ENCODE results near the gene ZNF346. TPM values are rescaled to one million over a fixed set of nuclear protein-coding genes. Genes with fewer than 3 reads are reported as not detected.
"Not testable (repeated sequence)": the region's sequence is repeated elsewhere in the genome, so short reads cannot be mapped to it uniquely, and the experiment has no call there.

ZNF346 gene
- total and polyA plus RNA-seq, 2 of the 13 experiments (the other 11 are each of a cell fraction or from before 2014, with no cell fraction given) = 8.6 to 19.4 TPM

DNA sequence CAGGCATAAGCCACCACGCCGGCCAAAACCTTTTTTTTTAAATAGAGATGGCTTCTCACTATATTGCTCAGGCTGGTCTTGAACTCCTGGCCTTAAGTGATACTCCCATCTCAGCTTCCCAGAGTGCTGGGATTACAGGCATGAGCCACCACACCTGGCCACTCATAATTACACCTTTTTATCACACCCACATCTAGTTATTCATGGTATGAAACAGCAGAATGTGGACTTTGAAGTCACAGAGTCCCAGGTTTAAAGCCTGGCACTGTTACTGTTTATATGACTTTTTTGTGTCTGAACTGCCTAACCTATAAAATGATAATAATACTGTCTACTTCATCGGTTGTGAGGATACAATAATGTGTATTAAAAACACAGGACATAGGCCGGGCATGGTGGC, 23.1 kb downstream of the ZNF346 start:
- Histone ChIP-seq H3K4me1 (ENCODE audit: insufficient read depth, low read length) (no peaks in the 10 kb centered on the region), H3K27ac (ENCODE audit: extremely low read length, insufficient read depth, low read length) (no peak overlapping the region), H2AFZ (ENCODE audit: low read length) (no peak overlapping the region), H3K27me3 (ENCODE audit: control insufficient read depth in 1 of 2, insufficient read depth in 2 of 2, low read length in 2 of 2) (no peaks in the 10 kb centered on the region; a peak in 1 of 5 replicates), H3K4me3 (replicated peaks in 1 of 3; ENCODE audit: insufficient read depth in 1 of 3, low read depth in 2 of 3, low read length in 3 of 3) (no peak overlapping the region), H3K9ac (ENCODE audit: insufficient read depth, low read depth, low read length) (no peak overlapping the region), H4K20me1 (ENCODE audit: insufficient read depth, low read length) (no peaks in the 10 kb centered on the region), H3K36me3 (replicated peaks in 1 of 2; ENCODE audit: control insufficient read depth in 1 of 2, insufficient read depth in 2 of 2, low read length in 2 of 2) (peaks cover 17 to 68% of the 10 kb centered on the region in 2 experiments), H3K79me2 (ENCODE audit: insufficient read depth, low read length) (no peaks in the 10 kb centered on the region), H3K9me3 (ENCODE audit: low read length) (no peaks in the 10 kb centered on the region), H3K4me2 (ENCODE audit: low read depth, low read length) (no peak overlapping the region)
- intact Hi-C loops (cut with micrococcal nuclease; ENCODE audit: unreplicated experiment) (no loop called here), in situ Hi-C loops (cut with HindIII; ENCODE audit: extremely low pct_ligation_motif_present, low pct_unique_long_range_greater_than_20kb) (no loop called here)
- no peak for FAIRE-seq
- WGBS (ENCODE audit: low lambda C conversion rate) = 94% methylated on average over 4 of the region's 4 CpGs
- POLR2A ChIA-PET = no interaction called here
- no TSS peak for BruUV-seq (replicated peaks)
- DNase-seq (ENCODE audit: low spot score) = no peak
- CTCF ChIA-PET (ENCODE audit: low intra/inter-chr PET ratio, low total read pairs) = no interaction called here
- TF ChIP-seq MTA1 (CRISPR knock-in tag; IDR thresholded peaks at IDR 0.05; ENCODE audit: borderline replicate concordance) (no peak), ZNF672 (CRISPR knock-in tag; IDR thresholded peaks at IDR 0.05) (no peak), ZNF572 (CRISPR knock-in tag; IDR thresholded peaks at IDR 0.05) (no peak), ZNF44 (CRISPR knock-in tag; IDR thresholded peaks at IDR 0.05) (no peak), ZMAT3 (CRISPR knock-in tag; conservative IDR thresholded peaks at IDR 0.05) (no peak), ELF3 (CRISPR knock-in tag; IDR thresholded peaks at IDR 0.05) (no peak), GATAD2A (CRISPR knock-in tag; IDR thresholded peaks at IDR 0.05) (no peak), ISL2 (CRISPR knock-in tag; IDR thresholded peaks at IDR 0.05) (no peak), ZNF550 (CRISPR knock-in tag; IDR thresholded peaks at IDR 0.05; ENCODE audit: borderline replicate concordance) (no peak)
- TF ChIP-seq, protein P1, sequence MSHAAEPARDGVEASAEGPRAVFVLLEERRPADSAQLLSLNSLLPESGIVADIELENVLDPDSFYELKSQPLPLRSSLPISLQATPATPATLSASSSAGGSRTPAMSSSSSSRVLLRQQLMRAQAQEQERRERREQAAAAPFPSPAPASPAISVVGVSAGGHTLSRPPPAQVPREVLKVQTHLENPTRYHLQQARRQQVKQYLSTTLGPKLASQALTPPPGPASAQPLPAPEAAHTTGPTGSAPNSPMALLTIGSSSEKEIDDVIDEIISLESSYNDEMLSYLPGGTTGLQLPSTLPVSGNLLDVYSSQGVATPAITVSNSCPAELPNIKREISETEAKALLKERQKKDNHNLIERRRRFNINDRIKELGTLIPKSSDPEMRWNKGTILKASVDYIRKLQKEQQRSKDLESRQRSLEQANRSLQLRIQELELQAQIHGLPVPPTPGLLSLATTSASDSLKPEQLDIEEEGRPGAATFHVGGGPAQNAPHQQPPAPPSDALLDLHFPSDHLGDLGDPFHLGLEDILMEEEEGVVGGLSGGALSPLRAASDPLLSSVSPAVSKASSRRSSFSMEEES (CRISPR knock-in tag; IDR thresholded peaks at IDR 0.05) = no peak
- TF ChIP-seq, protein P2, sequence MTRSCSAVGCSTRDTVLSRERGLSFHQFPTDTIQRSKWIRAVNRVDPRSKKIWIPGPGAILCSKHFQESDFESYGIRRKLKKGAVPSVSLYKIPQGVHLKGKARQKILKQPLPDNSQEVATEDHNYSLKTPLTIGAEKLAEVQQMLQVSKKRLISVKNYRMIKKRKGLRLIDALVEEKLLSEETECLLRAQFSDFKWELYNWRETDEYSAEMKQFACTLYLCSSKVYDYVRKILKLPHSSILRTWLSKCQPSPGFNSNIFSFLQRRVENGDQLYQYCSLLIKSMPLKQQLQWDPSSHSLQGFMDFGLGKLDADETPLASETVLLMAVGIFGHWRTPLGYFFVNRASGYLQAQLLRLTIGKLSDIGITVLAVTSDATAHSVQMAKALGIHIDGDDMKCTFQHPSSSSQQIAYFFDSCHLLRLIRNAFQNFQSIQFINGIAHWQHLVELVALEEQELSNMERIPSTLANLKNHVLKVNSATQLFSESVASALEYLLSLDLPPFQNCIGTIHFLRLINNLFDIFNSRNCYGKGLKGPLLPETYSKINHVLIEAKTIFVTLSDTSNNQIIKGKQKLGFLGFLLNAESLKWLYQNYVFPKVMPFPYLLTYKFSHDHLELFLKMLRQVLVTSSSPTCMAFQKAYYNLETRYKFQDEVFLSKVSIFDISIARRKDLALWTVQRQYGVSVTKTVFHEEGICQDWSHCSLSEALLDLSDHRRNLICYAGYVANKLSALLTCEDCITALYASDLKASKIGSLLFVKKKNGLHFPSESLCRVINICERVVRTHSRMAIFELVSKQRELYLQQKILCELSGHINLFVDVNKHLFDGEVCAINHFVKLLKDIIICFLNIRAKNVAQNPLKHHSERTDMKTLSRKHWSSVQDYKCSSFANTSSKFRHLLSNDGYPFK (CRISPR knock-in tag; IDR thresholded peaks at IDR 0.05; ENCODE audit: borderline replicate concordance) = no peak
- no peak for ATAC-seq

DNA sequence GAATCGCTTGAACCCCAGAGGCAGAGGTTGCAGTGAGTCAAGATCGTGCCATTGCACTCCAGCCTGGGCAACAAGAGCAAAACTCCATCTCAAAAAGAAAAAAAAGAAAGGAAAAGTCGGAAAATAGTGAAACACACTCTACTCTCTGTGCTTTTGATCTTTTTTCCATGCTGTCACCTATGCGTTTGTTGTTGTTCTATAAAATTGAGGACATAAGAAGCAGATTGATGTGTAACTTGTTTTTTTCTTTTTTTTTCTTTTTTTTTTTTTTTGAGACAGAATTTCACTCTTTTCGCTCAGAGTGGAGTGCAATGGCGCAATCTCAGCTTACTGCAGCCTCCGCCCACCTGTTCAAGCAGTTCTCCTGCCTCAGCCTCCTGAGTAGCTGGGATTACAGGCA, 26.0 kb downstream of the ZNF346 start:
- DNase-seq (ENCODE audit: low spot score); H2AFZ ChIP-seq (ENCODE audit: low read length); H3K4me2 ChIP-seq (ENCODE audit: low read depth, low read length); intact Hi-C loops (cut with micrococcal nuclease; ENCODE audit: unreplicated experiment); H4K20me1 ChIP-seq (ENCODE audit: insufficient read depth, low read length); in situ Hi-C loops (cut with HindIII; ENCODE audit: extremely low pct_ligation_motif_present, low pct_unique_long_range_greater_than_20kb); H3K4me1 ChIP-seq (ENCODE audit: insufficient read depth, low read length); H3K9ac ChIP-seq (ENCODE audit: insufficient read depth, low read depth, low read length); H3K79me2 ChIP-seq (ENCODE audit: insufficient read depth, low read length); FAIRE-seq; H3K27me3 ChIP-seq (ENCODE audit: control insufficient read depth in 1 of 2, insufficient read depth in 2 of 2, low read length in 2 of 2); ATAC-seq; H3K4me3 ChIP-seq (replicated peaks in 1 of 3; ENCODE audit: insufficient read depth in 1 of 3, low read depth in 2 of 3, low read length in 3 of 3); H3K27ac ChIP-seq (ENCODE audit: extremely low read length, insufficient read depth, low read length); POLR2A ChIA-PET; BruUV-seq (replicated peaks); H3K9me3 ChIP-seq (ENCODE audit: low read length); CTCF ChIA-PET (ENCODE audit: low intra/inter-chr PET ratio, low total read pairs): not testable (repeated sequence)
- peaks cover 10 to 52% of the 10 kb centered on the region in 2 experiments; a peak in 4 of 5 replicates for H3K36me3 ChIP-seq (replicated peaks in 1 of 2; ENCODE audit: control insufficient read depth in 1 of 2, insufficient read depth in 2 of 2, low read length in 2 of 2)
- WGBS (ENCODE audit: low lambda C conversion rate) = 96% methylated on average over 7 of the region's 7 CpGs
